ENCODE measurements around the gene ABCC2. TPM values are rescaled to one million over a fixed set of nuclear protein-coding genes. Genes with fewer than 3 reads are reported as not detected.
A peak's percentile ranks its signal among the peaks of the same experiment; 100 is the strongest.

Gene ABCC2
- total RNA-seq, 1 donor from 2014 or later, result 1.9 TPM

GRCh38 chr10:99841746-99842145 lies 59.3 kb downstream of the ABCC2 start:
- no peak for DNase-seq (ENCODE audit: low spot score)
- H3K4me3 Mint-ChIP-seq (ENCODE audit: unreplicated experiment), result no peak overlapping the region
- H3K36me3 Mint-ChIP-seq (ENCODE audit: low read depth, unreplicated experiment), result peaks cover 13% of the 10 kb centered on the region
- H3K27me3 Mint-ChIP-seq (ENCODE audit: unreplicated experiment), result peaks cover 9% of the 10 kb centered on the region
- H3K27ac Mint-ChIP-seq (ENCODE audit: unreplicated experiment), result no peak overlapping the region
- H3K9me3 Mint-ChIP-seq (ENCODE audit: unreplicated experiment), result peaks cover 6% of the 10 kb centered on the region
- TF ChIP-seq CTCF (IDR thresholded peaks at IDR 0.05; ENCODE audit: unreplicated experiment), result no peak
- H3K4me1 Mint-ChIP-seq (ENCODE audit: unreplicated experiment), result peaks cover 27% of the 10 kb centered on the region

GRCh38 chr10:99843310-99843709 lies 60.9 kb downstream of the ABCC2 start:
- peaks cover 29% of the 10 kb centered on the region for H3K4me1 Mint-ChIP-seq (ENCODE audit: unreplicated experiment)
- H3K9me3 Mint-ChIP-seq (ENCODE audit: unreplicated experiment), result peaks cover 5% of the 10 kb centered on the region
- no peak overlapping the region for H3K27ac Mint-ChIP-seq (ENCODE audit: unreplicated experiment)
- no peak for DNase-seq (ENCODE audit: low spot score)
- H3K36me3 Mint-ChIP-seq (ENCODE audit: low read depth, unreplicated experiment), result peaks cover 12% of the 10 kb centered on the region
- no peak for TF ChIP-seq CTCF (IDR thresholded peaks at IDR 0.05; ENCODE audit: unreplicated experiment)
- peak overlapping the region; percentile 14 for H3K4me3 Mint-ChIP-seq (ENCODE audit: unreplicated experiment)
- H3K27me3 Mint-ChIP-seq (ENCODE audit: unreplicated experiment), result peaks cover 7% of the 10 kb centered on the region

GRCh38 chr10:99844433-99844955 lies 62.1 kb downstream of the ABCC2 start:
- Mint-ChIP-seq H3K36me3 (ENCODE audit: low read depth, unreplicated experiment) (peaks cover 12% of the 10 kb centered on the region), H3K4me1 (ENCODE audit: unreplicated experiment) (peaks cover 31% of the 10 kb centered on the region), H3K4me3 (ENCODE audit: unreplicated experiment) (peak overlapping the region; percentile 23), H3K27ac (ENCODE audit: unreplicated experiment) (peak overlapping the region; percentile 91), H3K9me3 (ENCODE audit: unreplicated experiment) (peaks cover 5% of the 10 kb centered on the region), H3K27me3 (ENCODE audit: unreplicated experiment) (peaks cover 7% of the 10 kb centered on the region)
- DNase-seq (ENCODE audit: low spot score), result peak; percentile 42
- no peak for TF ChIP-seq CTCF (IDR thresholded peaks at IDR 0.05; ENCODE audit: unreplicated experiment)

GRCh38 chr10:99845837-99846382 lies 63.5 kb downstream of the ABCC2 start:
- H3K4me3 Mint-ChIP-seq (ENCODE audit: unreplicated experiment), result peak overlapping the region; percentile 63
- H3K36me3 Mint-ChIP-seq (ENCODE audit: low read depth, unreplicated experiment), result peaks cover 9% of the 10 kb centered on the region
- TF ChIP-seq CTCF (IDR thresholded peaks at IDR 0.05; ENCODE audit: unreplicated experiment), result peak; percentile 99
- DNase-seq (ENCODE audit: low spot score), result peak; percentile 71
- peaks cover 37% of the 10 kb centered on the region for H3K4me1 Mint-ChIP-seq (ENCODE audit: unreplicated experiment)
- peak overlapping the region; percentile 86 for H3K27ac Mint-ChIP-seq (ENCODE audit: unreplicated experiment)
- peaks cover 7% of the 10 kb centered on the region for H3K27me3 Mint-ChIP-seq (ENCODE audit: unreplicated experiment)
- H3K9me3 Mint-ChIP-seq (ENCODE audit: unreplicated experiment), result peaks cover 3% of the 10 kb centered on the region

- no peak overlapping the region for H3K4me3 Mint-ChIP-seq (ENCODE audit: unreplicated experiment)
- peaks cover 26% of the 10 kb centered on the region for H3K4me1 Mint-ChIP-seq (ENCODE audit: unreplicated experiment)
- H3K36me3 Mint-ChIP-seq (ENCODE audit: low read depth, unreplicated experiment), result no peaks in the 10 kb centered on the region
- H3K27ac Mint-ChIP-seq (ENCODE audit: unreplicated experiment), result no peak overlapping the region
- no peak for TF ChIP-seq CTCF (IDR thresholded peaks at IDR 0.05; ENCODE audit: unreplicated experiment)
- H3K27me3 Mint-ChIP-seq (ENCODE audit: unreplicated experiment), result peaks cover 4% of the 10 kb centered on the region
- no peak for DNase-seq (ENCODE audit: low spot score)
- H3K9me3 Mint-ChIP-seq (ENCODE audit: unreplicated experiment), result no peaks in the 10 kb centered on the region
Observed at GRCh38 chr10:99849057-99849456, 66.6 kb downstream of the ABCC2 start.

All from endothelial cell (in vitro differentiated cells).